ENCODE data around the gene ANKUB1.
A peak's percentile ranks its signal among the peaks of the same experiment; 100 is the strongest.
"Not testable (repeated sequence)": the region's sequence is repeated elsewhere in the genome, so short reads cannot be mapped to it uniquely, and the experiment has no call there.

Gene ANKUB1

DNA sequence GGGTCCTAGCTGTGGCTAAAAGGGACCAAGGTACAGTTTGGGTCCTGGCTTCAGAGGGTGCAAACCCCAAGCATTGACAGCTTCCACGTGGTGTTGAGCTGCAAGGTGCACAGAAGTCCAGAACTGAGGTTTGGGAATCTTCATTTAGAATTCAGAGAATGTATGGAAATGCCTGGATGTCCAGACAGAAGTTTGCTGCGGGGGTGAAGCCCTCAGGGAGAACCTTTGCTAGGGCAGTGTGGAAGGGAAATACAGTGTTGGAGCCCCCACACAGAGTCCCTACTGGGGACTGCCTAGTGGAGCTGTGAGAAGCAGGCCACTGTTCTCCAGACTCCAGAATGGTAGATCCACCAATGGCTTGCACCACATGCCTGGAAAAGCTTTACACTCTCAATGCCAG is 38.5 kb upstream of the ANKUB1 start:
- ChIA-PET POLR2A (ENCODE audit: low non-redundant PET) (no interaction called here), CTCF (no interaction called here)
- no peak for DNase-seq (ENCODE audit: low spot score)
- TF ChIP-seq CTCF (conservative IDR thresholded peaks at IDR 0.05; ENCODE audit: low read depth): no peak
- H3K27ac ChIP-seq: no peak overlapping the region

DNA sequence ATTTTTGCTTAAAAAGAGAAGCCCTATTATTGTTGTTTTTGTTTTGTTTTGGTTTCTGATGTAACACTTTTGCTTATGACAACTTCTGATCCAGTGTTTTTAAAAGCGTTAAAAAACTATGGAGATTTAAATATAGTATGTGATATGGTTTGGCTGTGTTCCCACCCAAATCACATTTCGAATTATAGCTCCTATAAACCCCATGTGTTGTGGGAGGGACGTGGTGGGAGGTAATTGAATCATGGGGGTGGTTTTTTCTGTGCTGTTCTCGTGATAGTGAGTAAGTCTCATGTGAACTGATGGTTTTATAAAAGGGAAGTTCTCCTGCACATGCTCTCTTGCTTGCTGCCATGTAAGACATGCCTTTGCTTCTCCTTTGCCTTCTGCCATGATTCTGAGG is 37.3 kb upstream of the ANKUB1 start:
- DNase-seq (ENCODE audit: low spot score); H3K27ac ChIP-seq; POLR2A ChIA-PET (ENCODE audit: low non-redundant PET): not testable (repeated sequence)
- CTCF ChIA-PET: interaction anchor here (0.7 kb wide), 1 partner anchor 144 kb away, joined by 5 read pairs; no protein-coding TSS in a partner anchor

DNA sequence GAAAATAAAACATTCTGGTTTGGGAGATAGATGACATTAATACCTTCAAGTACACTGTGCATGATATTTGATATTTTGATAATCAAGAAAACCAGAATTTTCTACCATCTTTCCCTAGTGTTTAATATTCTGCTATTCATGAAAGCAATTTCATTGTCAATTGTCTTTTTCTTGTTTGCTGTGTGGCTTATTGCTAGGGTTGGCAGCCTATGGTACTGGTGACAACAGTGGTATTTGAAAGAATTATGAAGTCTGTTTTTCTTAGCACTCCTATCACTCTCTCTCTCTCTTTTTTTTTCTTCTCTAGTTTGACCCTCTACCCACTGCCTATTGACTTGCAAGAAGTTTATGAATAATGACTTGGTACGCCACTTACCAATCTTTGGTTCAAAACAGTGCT is 36.0 kb upstream of the ANKUB1 start:
- no peak overlapping the region for H3K27ac ChIP-seq
- no peak for TF ChIP-seq CTCF (conservative IDR thresholded peaks at IDR 0.05; ENCODE audit: low read depth)
- ChIA-PET POLR2A (ENCODE audit: low non-redundant PET) (no interaction called here), CTCF (no interaction called here)
- DNase-seq (ENCODE audit: low spot score): no peak

- DNase-seq (ENCODE audit: low spot score): no peak
- POLR2A ChIA-PET (ENCODE audit: low non-redundant PET): no interaction called here
- TF ChIP-seq CTCF (conservative IDR thresholded peaks at IDR 0.05; ENCODE audit: low read depth): no peak
- no peak overlapping the region for H3K27ac ChIP-seq
- CTCF ChIA-PET: no interaction called here
Measured at GRCh38 chr3:149826636-149827035, 34.3 kb upstream of the ANKUB1 start.

GRCh38 chr3:149820183-149820582 is 27.8 kb upstream of the ANKUB1 start:
- DNase-seq (ENCODE audit: low spot score): peak; percentile 52
- POLR2A ChIA-PET (ENCODE audit: low non-redundant PET): no interaction called here

GRCh38 chr3:149819432-149819831 is 27.1 kb upstream of the ANKUB1 start:
- CTCF ChIA-PET: interaction anchor here (0.9 kb wide), 1 partner anchor 11 kb away, joined by 12 read pairs; no protein-coding TSS in a partner anchor
- no peak for DNase-seq (ENCODE audit: low spot score)
- POLR2A ChIA-PET (ENCODE audit: low non-redundant PET): no interaction called here
- no peak overlapping the region for H3K27ac ChIP-seq
- no peak for TF ChIP-seq CTCF (conservative IDR thresholded peaks at IDR 0.05; ENCODE audit: low read depth)

More at GRCh38 chr3:149820183-149820582, 27.8 kb upstream of the ANKUB1 start:
- CTCF ChIA-PET: interaction anchor here (0.9 kb wide), 1 partner anchor 12 kb away, joined by 12 read pairs; no protein-coding TSS in a partner anchor
- no peak overlapping the region for H3K27ac ChIP-seq
- no peak for TF ChIP-seq CTCF (conservative IDR thresholded peaks at IDR 0.05; ENCODE audit: low read depth)

DNA sequence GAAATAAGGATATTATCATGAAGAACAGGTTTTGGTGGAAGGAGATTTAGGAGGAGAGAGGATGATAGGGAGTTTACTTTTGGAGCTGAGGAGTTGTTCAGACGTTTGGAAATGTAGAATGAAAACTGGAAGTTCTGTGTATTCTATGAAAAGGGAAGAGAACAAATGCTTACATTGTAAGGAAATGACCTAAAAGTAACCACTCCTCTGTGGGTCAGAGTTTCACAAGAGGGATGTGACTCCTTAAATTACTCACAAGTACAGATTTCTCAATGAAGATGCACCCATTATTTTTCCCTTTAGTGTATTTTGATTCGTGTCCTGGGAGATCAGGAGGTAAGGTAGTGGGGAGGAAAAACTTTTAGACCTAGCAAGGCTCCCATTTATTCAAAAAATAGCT is 24.6 kb upstream of the ANKUB1 start:
- TF ChIP-seq CTCF (conservative IDR thresholded peaks at IDR 0.05; ENCODE audit: low read depth): no peak
- ChIA-PET CTCF (no interaction called here), POLR2A (ENCODE audit: low non-redundant PET) (no interaction called here)
- no peak overlapping the region for H3K27ac ChIP-seq
- DNase-seq (ENCODE audit: low spot score): peak; percentile 59

Measured in RWPE1 (cell line).